ENCODE measurements around the gene PCDHGA12.
"Not testable (repeated sequence)": the region's sequence is repeated elsewhere in the genome, so short reads cannot be mapped to it uniquely, and the experiment has no call there.

GRCh38 chr5:141387557-141388311, 42.6 kb upstream of the PCDHGA12 start, which contains the start of gene PCDHGB4:
- not testable (repeated sequence) for TF ChIP-seq CTCF, POLR2AphosphoS5, POLR2A (IDR thresholded peaks at IDR 0.05)
